Erythroblast (primary cell): Measurements from ENCODE around the gene POU2F2.

Source experiments
- GATA1 ChIP-seq: IDR thresholded peaks from 2 replicates; pipeline ENCODE4 v1.6.1; 2011; ENCODE audit warnings: low read depth, mild to moderate bottlenecking, control low read depth, low read length, moderate library complexity
- POLR2A ChIP-seq: IDR thresholded peaks from 2 replicates; pipeline ENCODE4 v1.6.1; 2011; ENCODE audit warnings: mild to moderate bottlenecking, low read length

- TF ChIP-seq POLR2A (no peak), GATA1 (no peak)
These were observed 18.1 kb upstream of the POU2F2 start for GRCh38 chr19:42150364-42150763.
